H7 (cell line): ENCODE measurements around the gene MGAT1. TPM values are rescaled to one million over a fixed set of nuclear protein-coding genes. Genes with fewer than 3 reads are reported as not detected.

Experiments
- DNase-seq: peaks from one replicate; pipeline ENCODE4 v3.0.0; 2012
- H3K27me3 ChIP-seq: 2 replicates; pipeline ENCODE4 v1.6.0; 2011; ENCODE audit warnings: mild to moderate bottlenecking, low read length; ENCODE audit not compliant: control insufficient read depth, insufficient read depth
- H3K36me3 ChIP-seq: replicated peaks from 2 replicates; pipeline ENCODE4 v1.5.1; 2011; ENCODE audit warnings: low read length; ENCODE audit not compliant: control insufficient read depth, insufficient read depth
- H3K4me3 ChIP-seq: 2 replicates; pipeline ENCODE4 v1.5.1; 2011; ENCODE audit warnings: low read depth, mild to moderate bottlenecking, control low read depth, low read length, moderate library complexity; ENCODE audit not compliant: insufficient read depth
- total RNA-seq: library from RNA; depleted of rRNA; stranded (reverse); fragments of >200 nt; shearing (Covaris generic); gene quantifications from 2 replicates; pipeline ENCODE4 v1.2.3, GENCODE V29; 2014; rRNA removed

Gene MGAT1
- 76.1 and 77.8 TPM in 2 replicates for total RNA-seq

DNA sequence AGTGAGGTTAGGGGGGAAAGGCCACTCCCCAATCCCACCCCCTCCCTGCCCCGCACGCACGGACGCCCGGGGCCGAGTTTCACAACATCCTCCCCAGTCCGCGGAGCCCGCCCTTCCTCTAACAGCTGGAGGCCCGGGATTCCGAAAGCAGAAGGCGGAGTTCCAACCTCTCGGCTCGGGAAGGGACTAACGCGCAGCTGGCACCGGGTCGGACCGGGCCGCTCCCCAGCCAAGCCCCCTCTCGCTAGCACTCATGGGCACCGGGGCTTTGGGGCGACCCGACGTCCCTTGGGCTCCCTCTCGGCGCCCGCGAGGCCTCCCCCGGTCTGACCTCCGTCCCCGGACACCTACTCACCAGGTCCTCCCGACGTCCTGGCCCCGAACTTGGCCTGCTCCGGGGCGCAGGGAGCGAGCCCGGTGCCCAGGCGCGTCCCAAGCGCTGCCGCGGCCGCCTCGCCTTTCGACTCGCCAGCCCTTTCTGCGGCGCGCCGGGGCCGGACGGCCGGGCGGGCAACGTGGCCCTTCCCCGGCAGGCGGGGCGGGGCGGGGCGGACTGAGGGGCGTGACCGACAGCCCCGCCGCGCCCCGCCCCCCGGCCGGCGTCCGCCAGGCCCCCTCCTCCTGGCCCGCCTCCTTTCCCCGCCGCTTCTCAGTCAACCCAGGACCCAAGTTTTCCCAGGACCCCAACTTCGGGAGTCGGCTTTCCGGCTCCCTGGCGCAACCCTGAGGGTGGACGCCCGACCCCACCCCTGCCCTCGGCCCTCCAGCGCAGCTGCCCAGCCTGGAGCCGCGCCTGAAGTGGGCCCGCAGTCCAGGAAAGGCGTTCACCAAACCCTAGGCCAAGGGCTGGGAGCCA lies at the start of gene MGAT1:
TSS of gene MGAT1 (minus strand) at position 482 of the 856 bp plus-strand sequence. CDS start 9,835 bp downstream, outside the sequence.
- DNase-seq, result peak; percentile 98
- Histone ChIP-seq H3K27me3 (no peaks in the 10 kb centered on the region), H3K4me3 (peak within 1 kb of the TSS; percentile 96), H3K36me3 (no peaks in the 10 kb centered on the region; the same call in none of the 2 replicates)

DNA sequence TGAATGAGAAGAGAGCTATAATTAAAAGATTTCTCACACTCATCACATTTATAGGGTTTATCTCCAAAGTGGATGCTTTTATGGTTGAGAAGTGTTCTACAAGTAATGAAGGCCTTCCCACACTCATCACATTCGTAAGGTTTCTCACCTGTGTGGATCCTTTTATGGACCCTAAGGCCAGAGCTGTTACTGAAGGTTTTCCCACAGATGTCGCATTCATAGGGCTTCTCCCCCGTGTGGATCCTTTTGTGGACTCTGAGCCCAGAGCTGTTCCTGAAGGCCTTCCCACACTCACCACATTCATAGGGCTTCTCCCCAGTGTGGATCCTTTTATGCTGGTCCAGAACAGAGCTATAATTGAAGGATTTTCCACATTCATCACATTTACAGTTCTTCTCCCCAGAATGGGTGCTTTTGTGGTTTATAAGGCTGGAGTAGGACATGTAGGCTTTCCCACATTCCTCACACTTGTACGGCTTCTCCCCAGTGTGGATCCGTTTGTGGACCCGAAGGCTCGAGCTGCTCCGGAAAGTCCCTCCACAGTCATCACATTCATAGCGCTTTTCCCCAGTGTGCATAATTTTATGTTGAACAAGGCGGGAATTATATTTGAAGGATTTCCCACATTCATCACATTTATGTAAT lies 48.0 kb upstream of the MGAT1 start:
- no peak for DNase-seq
- Histone ChIP-seq H3K4me3 (no peak overlapping the region), H3K27me3 (no peaks in the 10 kb centered on the region), H3K36me3 (peaks cover 26% of the 10 kb centered on the region)

DNA sequence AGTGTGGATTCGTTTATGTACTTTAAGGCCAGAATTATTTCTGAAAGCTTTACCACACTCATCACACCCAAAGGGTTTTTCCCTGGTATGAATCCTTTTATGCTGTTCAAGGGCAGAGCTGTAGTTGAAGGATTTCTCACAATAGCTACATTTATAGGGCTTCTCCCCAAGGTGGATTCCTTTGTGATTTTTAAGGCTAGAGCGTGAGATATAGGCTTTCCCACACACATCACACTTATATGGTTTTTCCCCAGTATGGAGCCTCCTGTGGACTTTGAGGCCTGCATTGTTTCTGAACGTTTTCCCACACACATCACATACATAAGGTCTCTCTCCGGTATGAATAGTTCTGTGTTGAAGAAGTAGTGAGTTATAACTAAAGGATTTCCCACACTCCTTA lies 47.2 kb upstream of the MGAT1 start:
- Histone ChIP-seq H3K27me3 (no peaks in the 10 kb centered on the region), H3K4me3 (no peak overlapping the region), H3K36me3 (peaks cover 24% of the 10 kb centered on the region)
- no peak for DNase-seq

DNA sequence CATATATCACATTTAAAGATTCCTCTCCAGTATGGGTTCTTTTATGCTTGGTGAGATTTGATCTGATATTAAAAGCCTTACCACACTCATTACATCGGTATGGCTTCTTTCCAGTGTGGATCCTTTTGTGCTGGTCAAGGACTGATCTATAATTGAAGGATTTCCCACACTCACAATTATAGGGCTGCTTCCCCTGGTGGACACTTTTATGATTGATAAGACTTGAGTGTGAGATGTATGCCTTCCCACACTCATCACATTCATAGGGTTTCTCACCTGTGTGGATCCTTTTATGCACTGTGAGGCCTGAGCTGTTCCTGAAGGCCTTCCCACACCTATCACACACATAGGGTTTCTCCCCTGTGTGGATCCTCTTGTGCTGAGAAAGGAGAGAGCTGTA lies 46.3 kb upstream of the MGAT1 start:
- no peak for DNase-seq
- Histone ChIP-seq H3K4me3 (no peak overlapping the region), H3K36me3 (peaks cover 24% of the 10 kb centered on the region), H3K27me3 (no peaks in the 10 kb centered on the region)

DNA sequence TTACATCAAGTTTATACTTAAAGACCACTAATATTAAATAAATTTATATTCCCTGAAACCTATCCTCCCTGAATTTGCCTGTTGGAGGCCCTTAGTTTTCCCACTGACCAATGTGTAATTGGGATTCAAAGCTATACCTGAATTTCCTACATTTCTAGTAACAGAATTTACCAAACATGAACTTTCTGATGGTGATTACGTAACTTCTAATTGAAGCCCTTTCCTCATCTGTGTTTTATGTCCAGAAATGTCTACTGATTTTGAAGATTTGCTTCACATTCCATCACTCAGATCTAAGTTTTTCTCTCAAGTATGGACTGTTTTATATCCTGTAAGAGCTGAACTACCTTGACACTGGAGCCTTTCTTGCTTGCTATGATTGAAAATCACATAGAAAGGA lies 45.7 kb upstream of the MGAT1 start:
- DNase-seq, result no peak
- Histone ChIP-seq H3K36me3 (peaks cover 24% of the 10 kb centered on the region), H3K27me3 (no peaks in the 10 kb centered on the region), H3K4me3 (no peak overlapping the region)

DNA sequence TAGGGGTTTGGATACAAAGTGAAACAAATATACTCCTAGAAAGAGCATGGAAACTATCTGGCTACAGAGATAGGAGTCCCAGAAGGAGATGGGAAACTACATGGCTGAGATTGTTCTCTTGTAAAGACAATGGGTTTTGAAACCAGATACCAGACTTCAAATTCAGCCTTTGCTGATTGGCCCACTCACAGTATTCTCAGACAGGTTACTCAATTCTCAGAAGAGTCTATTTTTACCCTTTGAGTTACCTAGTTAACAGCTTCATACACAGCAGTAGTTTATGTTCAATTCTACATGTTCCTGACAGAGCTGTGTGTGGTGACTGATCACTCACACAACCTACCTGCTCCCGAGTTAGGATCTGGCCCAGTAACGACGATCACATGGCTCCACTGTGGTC lies 44.4 kb upstream of the MGAT1 start:
- peaks cover 24% of the 10 kb centered on the region for H3K36me3 ChIP-seq
- DNase-seq, result no peak
- H3K4me3 ChIP-seq, result no peak overlapping the region
- no peaks in the 10 kb centered on the region for H3K27me3 ChIP-seq

DNA sequence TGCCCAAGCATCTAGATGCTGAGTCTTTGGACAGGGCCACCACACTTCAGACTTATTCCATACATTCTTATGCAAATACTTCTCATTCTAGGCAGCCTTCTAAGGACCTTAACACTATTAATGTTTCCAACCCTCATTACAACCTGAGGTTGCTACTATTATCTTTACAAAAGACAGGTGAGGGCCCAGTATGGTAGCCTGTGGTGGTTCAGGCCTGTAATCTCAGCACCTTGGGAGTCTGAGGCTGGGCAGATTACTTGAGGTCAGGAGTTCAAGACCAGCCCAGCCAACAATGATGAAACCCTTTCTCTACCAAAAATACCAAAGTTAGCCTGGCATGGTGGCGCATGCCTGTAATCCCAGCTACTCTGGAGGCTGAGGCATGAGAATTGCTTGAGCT lies 42.3 kb upstream of the MGAT1 start:
- no peak overlapping the region for H3K4me3 ChIP-seq
- DNase-seq, result no peak
- H3K27me3 ChIP-seq, result no peaks in the 10 kb centered on the region
- H3K36me3 ChIP-seq, result peaks cover 9% of the 10 kb centered on the region

DNA sequence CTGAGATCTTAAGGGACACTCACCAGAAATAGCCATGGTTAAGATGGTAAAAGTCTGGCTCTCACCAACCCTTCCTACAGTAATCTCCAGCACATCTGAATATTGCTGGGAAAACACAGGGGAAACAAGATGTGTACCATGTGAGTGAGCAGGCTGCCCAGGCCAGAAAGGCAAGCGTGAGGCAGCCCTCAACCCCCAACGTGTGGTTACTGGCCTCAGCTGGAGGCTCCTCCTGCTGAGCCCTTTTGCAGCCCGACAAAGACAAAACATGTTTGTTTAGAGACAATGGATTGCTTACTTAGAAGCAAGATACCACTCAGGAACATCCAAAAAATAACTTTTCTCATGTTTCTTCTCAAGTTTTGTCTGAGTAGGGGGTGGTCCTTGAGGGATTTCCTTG lies 41.8 kb upstream of the MGAT1 start:
- Histone ChIP-seq H3K4me3 (no peak overlapping the region), H3K36me3 (peaks cover 5% of the 10 kb centered on the region), H3K27me3 (no peaks in the 10 kb centered on the region)
- no peak for DNase-seq

DNA sequence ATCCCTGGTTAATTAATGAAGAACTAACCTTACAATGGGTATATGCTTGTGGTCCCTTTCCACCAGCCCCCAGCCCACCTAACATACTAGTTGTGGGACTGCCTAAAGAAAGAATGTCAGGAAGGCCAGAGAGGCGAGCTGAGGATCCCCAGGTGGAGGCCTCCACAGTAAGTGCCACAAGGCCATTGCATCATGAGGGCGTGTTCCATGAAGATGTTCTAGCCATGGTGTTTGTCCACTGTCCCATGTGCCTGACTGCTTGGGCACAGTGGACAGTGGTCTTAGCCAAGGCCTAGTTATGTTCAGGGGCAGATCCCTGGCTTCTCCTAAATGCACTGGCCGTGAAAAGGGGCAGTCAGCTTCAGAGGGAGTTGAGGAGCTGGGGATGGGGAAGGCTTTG lies 37.3 kb upstream of the MGAT1 start:
- DNase-seq, result no peak

DNA sequence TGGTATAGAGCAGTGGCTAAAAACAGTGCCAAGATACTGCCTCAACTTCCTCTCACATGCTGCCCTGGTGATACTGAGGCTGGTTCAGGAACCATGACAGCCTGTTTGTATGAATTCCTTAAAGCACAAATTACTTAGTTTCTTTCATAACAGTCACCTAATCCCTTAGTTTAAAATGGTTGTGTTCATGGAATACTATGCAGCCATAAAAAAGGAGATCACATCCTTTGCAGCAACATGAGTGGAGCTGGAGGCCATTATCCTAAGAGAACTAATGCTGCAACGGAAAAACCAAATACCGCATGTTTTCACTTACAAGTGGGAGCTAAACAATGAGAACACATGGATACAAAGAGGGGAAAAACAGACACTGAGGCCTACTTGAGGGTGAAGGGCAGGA lies 36.6 kb upstream of the MGAT1 start:
- 0 out of 2 replicates have a peak, but pooled peaks cover 1% of the 10 kb centered on the region for H3K36me3 ChIP-seq
- H3K4me3 ChIP-seq, result no peak overlapping the region
- no peaks in the 10 kb centered on the region for H3K27me3 ChIP-seq
- no peak for DNase-seq

More for the DNA sequence above, 37.3 kb upstream of the MGAT1 start:
- Histone ChIP-seq H3K4me3 (no peak overlapping the region), H3K36me3 (0 out of 2 replicates have a peak, but pooled peaks cover 1% of the 10 kb centered on the region), H3K27me3 (no peaks in the 10 kb centered on the region)

DNA sequence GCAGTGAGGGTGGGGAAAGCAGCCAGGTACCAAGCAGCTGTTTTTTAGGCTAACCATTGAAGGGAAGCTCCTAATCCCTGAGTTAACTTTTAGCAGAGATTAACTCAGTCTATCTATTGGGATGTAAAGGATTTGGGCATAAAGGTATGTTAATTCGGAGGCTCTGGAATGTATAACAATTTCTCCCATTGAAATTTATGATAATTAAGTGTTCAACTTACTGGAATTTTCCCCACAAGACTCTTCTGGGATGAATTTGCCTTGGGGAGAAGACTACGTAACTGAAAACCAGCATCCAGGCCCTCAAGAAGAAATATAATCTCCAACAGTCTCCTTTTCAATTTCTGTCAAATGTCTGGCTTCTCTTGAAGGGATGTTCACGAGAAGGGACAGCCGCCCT lies 34.9 kb upstream of the MGAT1 start:
- no peak overlapping the region for H3K4me3 ChIP-seq

DNA sequence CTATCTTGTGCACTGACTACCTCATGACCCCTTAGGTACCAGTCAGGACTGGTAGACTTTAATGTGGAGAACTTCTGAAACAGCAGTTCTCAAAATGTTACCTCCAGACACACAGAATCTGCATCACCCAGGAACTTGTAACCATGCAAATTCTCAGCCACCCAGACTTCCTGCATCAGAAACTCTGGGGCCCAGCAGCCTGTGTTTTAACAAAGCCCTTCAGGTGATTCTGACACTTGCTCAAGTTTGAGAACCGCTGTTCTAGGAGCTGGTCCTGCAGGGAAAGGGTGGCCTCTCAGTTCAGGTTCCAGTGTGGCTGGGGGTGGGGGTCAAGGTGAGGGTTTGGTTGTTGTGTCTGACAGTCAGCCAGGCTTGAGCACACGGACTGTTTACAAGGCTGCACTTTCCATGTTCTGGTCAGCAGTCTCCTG lies 30.0 kb upstream of the MGAT1 start:
- Histone ChIP-seq H3K4me3 (no peak overlapping the region), H3K27me3 (peaks cover 16% of the 10 kb centered on the region; the same call in 1 of the 2 replicates), H3K36me3 (peaks cover 1% of the 10 kb centered on the region; the same call in 1 of the 2 replicates)
- DNase-seq, result no peak

More for the DNA sequence above, 34.9 kb upstream of the MGAT1 start:
- Histone ChIP-seq H3K36me3 (0 out of 2 replicates have a peak, but pooled peaks cover 1% of the 10 kb centered on the region), H3K27me3 (peaks cover 3% of the 10 kb centered on the region; the same call in 1 of the 2 replicates)
- DNase-seq, result no peak

DNA sequence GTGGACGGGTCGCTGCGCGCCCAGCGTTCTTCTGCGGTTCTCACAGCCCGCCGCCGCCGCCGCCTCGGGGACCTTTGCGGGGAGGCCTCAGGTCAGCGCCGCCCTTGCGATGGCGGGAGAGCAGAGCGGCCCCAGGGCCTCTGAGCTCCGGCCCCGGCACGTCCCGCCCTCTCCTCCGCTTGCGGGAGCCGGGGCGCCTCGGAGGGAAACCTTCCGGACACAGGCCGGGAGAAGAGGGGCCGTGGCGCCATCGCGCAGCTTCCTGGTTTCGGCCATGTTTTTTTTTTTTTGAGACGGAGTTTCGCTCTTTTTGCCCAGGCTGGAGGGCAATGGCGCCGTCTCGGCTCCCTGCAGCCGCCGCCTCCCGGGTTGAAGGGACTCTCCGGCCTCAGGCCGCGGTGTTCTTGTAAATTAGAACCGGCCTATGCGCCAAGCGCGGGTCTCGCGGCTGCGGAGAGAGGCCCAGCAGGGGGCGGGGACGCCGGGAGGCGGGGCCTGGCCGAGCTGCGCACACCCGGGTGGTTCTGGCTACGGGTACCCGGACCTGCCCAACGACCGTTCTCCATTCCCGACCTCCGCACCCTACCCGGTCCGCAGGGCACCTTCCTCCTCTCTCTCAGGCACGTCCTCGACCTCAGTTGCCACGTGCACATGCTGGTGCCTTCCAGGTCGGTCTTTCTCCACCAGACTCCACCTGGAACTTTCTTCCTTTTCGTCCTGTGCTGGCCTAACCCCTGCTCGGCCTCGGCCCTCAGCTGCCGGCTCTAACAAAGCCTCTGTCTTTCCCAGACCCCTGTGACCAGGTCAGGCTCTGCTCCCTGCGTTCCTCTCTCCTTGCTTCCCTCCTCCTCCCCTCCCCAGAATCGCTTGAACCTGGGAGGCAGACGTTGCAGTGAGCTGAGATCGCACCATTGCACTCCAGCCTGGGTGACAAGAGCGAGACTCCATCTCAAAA lies 28.8 kb upstream of the MGAT1 start:
- H3K36me3 ChIP-seq, result peaks cover 1% of the 10 kb centered on the region; the same call in 1 of the 2 replicates
- H3K4me3 ChIP-seq, result peak overlapping the region; percentile 62
- peak; percentile 87 for DNase-seq
- peaks cover 19% of the 10 kb centered on the region; the same call in 1 of the 2 replicates for H3K27me3 ChIP-seq
